ENCODE results near the gene HAND2.

DNA sequence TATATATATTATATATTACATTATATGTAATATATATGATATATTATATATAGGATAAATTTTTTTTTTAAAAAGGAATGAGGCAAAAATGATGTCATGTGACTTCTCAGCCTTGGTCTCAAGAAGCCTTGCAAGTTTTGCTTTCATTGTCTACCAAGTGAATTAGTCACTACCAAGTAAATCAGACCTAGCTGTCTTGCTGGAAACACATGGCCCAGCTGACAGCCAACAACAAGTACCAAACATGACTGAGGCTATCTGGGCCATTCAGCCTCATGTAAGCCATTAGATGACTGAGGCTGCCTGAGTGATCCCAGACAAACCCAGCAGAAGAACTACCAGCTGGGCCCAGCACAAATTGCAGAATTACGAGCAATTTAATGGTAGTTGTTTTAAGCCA, 44.9 kb downstream of the HAND2 start:
- TF ChIP-seq EZH2 (IDR thresholded peaks at IDR 0.05; ENCODE audit: insufficient read depth, low read length), result no peak
- TF ChIP-seq, protein P1, sequence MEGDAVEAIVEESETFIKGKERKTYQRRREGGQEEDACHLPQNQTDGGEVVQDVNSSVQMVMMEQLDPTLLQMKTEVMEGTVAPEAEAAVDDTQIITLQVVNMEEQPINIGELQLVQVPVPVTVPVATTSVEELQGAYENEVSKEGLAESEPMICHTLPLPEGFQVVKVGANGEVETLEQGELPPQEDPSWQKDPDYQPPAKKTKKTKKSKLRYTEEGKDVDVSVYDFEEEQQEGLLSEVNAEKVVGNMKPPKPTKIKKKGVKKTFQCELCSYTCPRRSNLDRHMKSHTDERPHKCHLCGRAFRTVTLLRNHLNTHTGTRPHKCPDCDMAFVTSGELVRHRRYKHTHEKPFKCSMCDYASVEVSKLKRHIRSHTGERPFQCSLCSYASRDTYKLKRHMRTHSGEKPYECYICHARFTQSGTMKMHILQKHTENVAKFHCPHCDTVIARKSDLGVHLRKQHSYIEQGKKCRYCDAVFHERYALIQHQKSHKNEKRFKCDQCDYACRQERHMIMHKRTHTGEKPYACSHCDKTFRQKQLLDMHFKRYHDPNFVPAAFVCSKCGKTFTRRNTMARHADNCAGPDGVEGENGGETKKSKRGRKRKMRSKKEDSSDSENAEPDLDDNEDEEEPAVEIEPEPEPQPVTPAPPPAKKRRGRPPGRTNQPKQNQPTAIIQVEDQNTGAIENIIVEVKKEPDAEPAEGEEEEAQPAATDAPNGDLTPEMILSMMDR (IDR thresholded peaks at IDR 0.05; ENCODE audit: insufficient read depth, low read depth, low read length), result no peak
